ENCODE data around the gene PURB. TPM values are rescaled to one million over a fixed set of nuclear protein-coding genes. Genes with fewer than 3 reads are reported as not detected.

PURB gene
- total and polyA plus RNA-seq, 2 of the 4 experiments (the other 2 are of a cell fraction), result 6.3 to 8.8 TPM

GRCh38 chr7:44858161-44858560 is 27.2 kb downstream of the PURB start:
- in situ Hi-C loops (cut with MboI; ENCODE audit: low sequenced_read_pairs), result loop anchor here (5.0 to 10.0 kb wide), 2 partner anchors 64 to 277 kb away; no protein-coding TSS in a partner anchor
- Histone ChIP-seq H3K4me2 (ENCODE audit: low read depth, low read length) (no peak overlapping the region), H3K9me3 (ENCODE audit: control insufficient read depth, insufficient read depth, low read length) (no peaks in the 10 kb centered on the region), H3K23ac (ENCODE audit: low read depth, low read length) (no peak overlapping the region), H3K79me1 (ENCODE audit: low read depth in 1 of 2, low read length in 2 of 2) (no peaks in the 10 kb centered on the region), H3K56ac (ENCODE audit: extremely low read depth, insufficient read depth, low read length) (no peak overlapping the region), H2BK5ac (ENCODE audit: low read depth, low read length, poor library complexity, severe bottlenecking) (no peak overlapping the region), H3K4ac (ENCODE audit: low read depth, low read length) (no peak overlapping the region), H3K14ac (replicated peaks; ENCODE audit: low read depth, low read length) (no peak overlapping the region), H3K9me1 (ENCODE audit: insufficient read depth, low read length) (no peaks in the 10 kb centered on the region), H3K36me3 (ENCODE audit: control insufficient read depth, insufficient read depth, low read length) (no peaks in the 10 kb centered on the region), H3K27me3 (ENCODE audit: control insufficient read depth, insufficient read depth, low read length) (no peaks in the 10 kb centered on the region), H4K8ac (ENCODE audit: low read depth in 2 of 2, low read length in 2 of 2) (no peak overlapping the region), H3K27ac (ENCODE audit: insufficient read depth, low read length) (no peak overlapping the region), H2BK15ac (ENCODE audit: low read depth, low read length) (no peak overlapping the region), H3K4me3 (ENCODE audit: insufficient read depth, low read depth, low read length) (no peak overlapping the region), H3K4me1 (ENCODE audit: control insufficient read depth, insufficient read depth, low read length) (peaks cover 2% of the 10 kb centered on the region; the same call in 1 of the 2 replicates), H2AFZ (replicated peaks; ENCODE audit: low read length, poor library complexity) (no peak overlapping the region), H4K5ac (ENCODE audit: low read depth, low read length) (no peak overlapping the region), H2AK5ac (ENCODE audit: low read depth, low read length) (no peak overlapping the region), H2AK9ac (replicated peaks; ENCODE audit: low read depth, low read length, poor library complexity) (no peak overlapping the region), H2BK20ac (ENCODE audit: low read depth, low read length) (no peak overlapping the region), H4K91ac (ENCODE audit: insufficient read depth, low read depth, low read length) (no peak overlapping the region), H3K18ac (ENCODE audit: low read depth, low read length) (no peak overlapping the region), H3K9ac (ENCODE audit: low read depth, low read length) (no peak overlapping the region), H2BK120ac (ENCODE audit: low read depth, low read length) (no peak overlapping the region), H4K20me1 (ENCODE audit: insufficient read depth, low read length) (no peaks in the 10 kb centered on the region)
- TF ChIP-seq SMC3 (IDR thresholded peaks at IDR 0.05; ENCODE audit: low read depth, low read length) (no peak), MXI1 (IDR thresholded peaks at IDR 0.05; ENCODE audit: borderline replicate concordance, low read depth, low read length) (no peak), CTCF (conservative IDR thresholded peaks at IDR 0.05; ENCODE audit: low read depth, low read length) (no peak; the same call in 1 of the 2 replicates), FOS (IDR thresholded peaks at IDR 0.05; ENCODE audit: low read depth, low read length) (no peak), RCOR1 (IDR thresholded peaks at IDR 0.05; ENCODE audit: insufficient replicate concordance, low read length) (no peak), BHLHE40 (IDR thresholded peaks at IDR 0.05; ENCODE audit: low read depth, low read length) (no peak), MAFK (IDR thresholded peaks at IDR 0.05; ENCODE audit: low read depth, low read length) (no peak), RFX5 (IDR thresholded peaks at IDR 0.05; ENCODE audit: low read depth, low read length) (no peak), USF2 (IDR thresholded peaks at IDR 0.05; ENCODE audit: low read depth, low read length) (no peak), NFE2L2 (IDR thresholded peaks at IDR 0.05; ENCODE audit: low read depth, low read length) (no peak), CEBPB (IDR thresholded peaks at IDR 0.05; ENCODE audit: low read depth, low read length) (no peak), CHD1 (IDR thresholded peaks at IDR 0.05; ENCODE audit: low read depth, low read length) (no peak), POLR2A (IDR thresholded peaks at IDR 0.05; ENCODE audit: low read depth, low read length) (no peak), ELK1 (IDR thresholded peaks at IDR 0.05; ENCODE audit: borderline replicate concordance, low read depth, low read length) (no peak)
- BruUV-seq (replicated peaks), result no TSS peak
- no CpG with 5 or more reads among the region's 2 CpGs for whole genome bisulfite sequencing, 2 experiments (ENCODE audit: extremely low coverage in 2 of 2, insufficient read length in 1 of 2)
- CTCF ChIA-PET, result interaction anchor here (0.8 to 2.0 kb wide), 5 partner anchors 10 to 278 kb away, joined by 3 to 7 read pairs (median 3); partner anchors contain the start of gene H2AZ2
- ATAC-seq (ENCODE audit: low read depth) (no peak), DNase-seq (no peak)
- dilution Hi-C loops (cut with HindIII; ENCODE audit: low sequenced_read_pairs, unreplicated experiment), result no loop called here
- intact Hi-C loops (cut with micrococcal nuclease), result no loop called here
- POLR2A ChIA-PET (ENCODE audit: unreplicated experiment), result no interaction called here
